GM19372 (cell line): ENCODE measurements around the gene APRT.
"Not testable (repeated sequence)": the region's sequence is repeated elsewhere in the genome, so short reads cannot be mapped to it uniquely, and the experiment has no call there.

Experiments used
- ATAC-seq: cut with Tn5 transposase; IDR thresholded peaks from one replicate; pipeline ENCODE4 v1.9.1; 2021; ENCODE audit warnings: mild to moderate bottlenecking, low read depth, moderate library complexity; ENCODE audit not compliant: unreplicated experiment

Gene APRT

GRCh38 chr16:88823646-88824045, 11.9 kb upstream of the APRT start:
- not testable (repeated sequence) for ATAC-seq

- ATAC-seq: no peak
Measured at GRCh38 chr16:88822281-88823040, 10.7 kb upstream of the APRT start.

GRCh38 chr16:88821168-88821850, 9.6 kb upstream of the APRT start:
- no peak for ATAC-seq

GRCh38 chr16:88820385-88821025, 8.8 kb upstream of the APRT start:
- ATAC-seq: no peak

GRCh38 chr16:88819126-88819525, 7.4 kb upstream of the APRT start:
- no peak for ATAC-seq

GRCh38 chr16:88818575-88818874, 6.8 kb upstream of the APRT start:
- no peak for ATAC-seq

- no peak for ATAC-seq
Measured at GRCh38 chr16:88817785-88818574, 6.3 kb upstream of the APRT start.

GRCh38 chr16:88816736-88817535, 5.2 kb upstream of the APRT start:
- no peak for ATAC-seq

GRCh38 chr16:88815901-88816589, 4.3 kb upstream of the APRT start:
- no peak for ATAC-seq

- no peak for ATAC-seq
Measured at GRCh38 chr16:88815227-88815626, 3.5 kb upstream of the APRT start.

- no peak for ATAC-seq
Measured at GRCh38 chr16:88814144-88814502, 2.4 kb upstream of the APRT start.

- no peak for ATAC-seq
Measured at GRCh38 chr16:88813269-88814143, 1.8 kb upstream of the APRT start.

GRCh38 chr16:88812513-88813268, 963 bp upstream of the APRT start:
- no peak for ATAC-seq

GRCh38 chr16:88810912-88811768, 588 bp downstream of the APRT start:
- ATAC-seq: peak; percentile 39

- ATAC-seq: no peak
Measured at GRCh38 chr16:88810166-88810911, 1.4 kb downstream of the APRT start.

GRCh38 chr16:88809676-88810165, 2.0 kb downstream of the APRT start:
- no peak for ATAC-seq
